ENCODE measurements around the gene PCDHB8.
"Not testable (repeated sequence)": the region's sequence is repeated elsewhere in the genome, so short reads cannot be mapped to it uniquely, and the experiment has no call there.

The PCDHB8 gene

GRCh38 chr5:141155540-141156374 is 21.8 kb upstream of the PCDHB8 start:
- no peak overlapping the region for H3K27ac ChIP-seq
- TF ChIP-seq ZFX (IDR thresholded peaks at IDR 0.05; ENCODE audit: borderline replicate concordance) = no peak
- peak; percentile 86 for TF ChIP-seq CTCF (IDR thresholded peaks at IDR 0.05)

- not testable (repeated sequence) for H3K27ac ChIP-seq
These were observed 20.2 kb upstream of the PCDHB8 start for GRCh38 chr5:141157356-141157755.

GRCh38 chr5:141157901-141158300 is 19.7 kb upstream of the PCDHB8 start:
- not testable (repeated sequence) for H3K27ac ChIP-seq

- peak; percentile 86 for TF ChIP-seq CTCF (IDR thresholded peaks at IDR 0.05)
- no peak for TF ChIP-seq ZFX (IDR thresholded peaks at IDR 0.05; ENCODE audit: borderline replicate concordance)
- H3K27ac ChIP-seq = no peak within 1 kb of the TSS
These were observed 5.0 kb upstream of the PCDHB8 start, which contains the start of gene PCDHB7 for GRCh38 chr5:141172381-141173204. TSS of gene PCDHB7 (plus strand) at chr5:141172644. CDS start at chr5:141172836, 192 bp downstream.

- not testable (repeated sequence) for H3K27ac ChIP-seq
These were observed 3.1 kb upstream of the PCDHB8 start for GRCh38 chr5:141174291-141175104.

GRCh38 chr5:141175933-141176332 is 1.7 kb upstream of the PCDHB8 start:
- H3K27ac ChIP-seq = no peak overlapping the region
- TF ChIP-seq ZFX (IDR thresholded peaks at IDR 0.05; ENCODE audit: borderline replicate concordance) (no peak), CTCF (IDR thresholded peaks at IDR 0.05) (no peak)

- H3K27ac ChIP-seq = not testable (repeated sequence)
These were observed 1.8 kb downstream of the PCDHB8 start for GRCh38 chr5:141179371-141179770.

GRCh38 chr5:141179876-141180275 is 2.3 kb downstream of the PCDHB8 start:
- not testable (repeated sequence) for H3K27ac ChIP-seq

GRCh38 chr5:141180313-141180712 is 2.7 kb downstream of the PCDHB8 start:
- no peak for TF ChIP-seq CTCF (IDR thresholded peaks at IDR 0.05)
- no peak for TF ChIP-seq ZFX (IDR thresholded peaks at IDR 0.05; ENCODE audit: borderline replicate concordance)

More at GRCh38 chr5:141180313-141180712, 2.7 kb downstream of the PCDHB8 start:
- H3K27ac ChIP-seq = no peak overlapping the region
